Epithelial cell of proximal tubule (primary cell): Measurements from ENCODE around the gene CDKN2AIP. TPM values are rescaled to one million over a fixed set of nuclear protein-coding genes. Genes with fewer than 3 reads are reported as not detected.
"Not testable (repeated sequence)": the region's sequence is repeated elsewhere in the genome, so short reads cannot be mapped to it uniquely, and the experiment has no call there.

Experiments used
- DNase-seq: peaks from one replicate; pipeline ENCODE4 v3.0.0-alpha.2; 2011; ENCODE audit warnings: low read depth
- H3K4me3 ChIP-seq: 2 replicates; pipeline ENCODE4 v1.5.1; 2011; ENCODE audit warnings: low read depth, mild to moderate bottlenecking, low read length
- total RNA-seq: library from RNA; depleted of rRNA; stranded (reverse); fragments of >200 nt; gene quantifications from 2 replicates; pipeline ENCODE4 v1.2.3, GENCODE V29; 2015
- TF ChIP-seq, protein P1 (sequence below): conservative IDR thresholded peaks from 2 replicates; pipeline ENCODE4 v1.5.1; 2012; ENCODE audit warnings: low read depth, mild to moderate bottlenecking, low read length

Gene CDKN2AIP
- total RNA-seq, 1 donor from 2014 or later, result 25.5 TPM

DNA sequence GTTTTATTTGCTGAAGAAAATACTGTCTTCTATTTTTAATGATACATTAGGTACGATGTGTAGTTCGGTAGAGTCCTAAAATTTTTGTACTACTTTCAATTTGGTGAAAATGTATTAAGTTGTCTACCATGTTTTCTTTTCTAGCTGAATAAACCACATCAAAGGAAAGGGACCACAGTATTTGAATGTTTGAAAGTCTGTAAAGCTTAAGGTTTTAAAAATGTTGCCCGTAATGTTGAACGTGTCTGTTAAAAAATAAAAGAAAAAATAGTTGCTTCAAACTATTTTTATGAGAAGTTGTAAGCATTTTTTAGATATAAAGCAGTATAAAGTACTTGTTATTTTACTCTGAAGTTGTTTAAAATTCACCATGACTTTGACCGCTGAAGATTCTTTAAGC, 3.2 kb downstream of the CDKN2AIP start:
- no peak overlapping the region for H3K4me3 ChIP-seq
- no peak for DNase-seq
- TF ChIP-seq, protein P1, sequence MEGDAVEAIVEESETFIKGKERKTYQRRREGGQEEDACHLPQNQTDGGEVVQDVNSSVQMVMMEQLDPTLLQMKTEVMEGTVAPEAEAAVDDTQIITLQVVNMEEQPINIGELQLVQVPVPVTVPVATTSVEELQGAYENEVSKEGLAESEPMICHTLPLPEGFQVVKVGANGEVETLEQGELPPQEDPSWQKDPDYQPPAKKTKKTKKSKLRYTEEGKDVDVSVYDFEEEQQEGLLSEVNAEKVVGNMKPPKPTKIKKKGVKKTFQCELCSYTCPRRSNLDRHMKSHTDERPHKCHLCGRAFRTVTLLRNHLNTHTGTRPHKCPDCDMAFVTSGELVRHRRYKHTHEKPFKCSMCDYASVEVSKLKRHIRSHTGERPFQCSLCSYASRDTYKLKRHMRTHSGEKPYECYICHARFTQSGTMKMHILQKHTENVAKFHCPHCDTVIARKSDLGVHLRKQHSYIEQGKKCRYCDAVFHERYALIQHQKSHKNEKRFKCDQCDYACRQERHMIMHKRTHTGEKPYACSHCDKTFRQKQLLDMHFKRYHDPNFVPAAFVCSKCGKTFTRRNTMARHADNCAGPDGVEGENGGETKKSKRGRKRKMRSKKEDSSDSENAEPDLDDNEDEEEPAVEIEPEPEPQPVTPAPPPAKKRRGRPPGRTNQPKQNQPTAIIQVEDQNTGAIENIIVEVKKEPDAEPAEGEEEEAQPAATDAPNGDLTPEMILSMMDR, result no peak

DNA sequence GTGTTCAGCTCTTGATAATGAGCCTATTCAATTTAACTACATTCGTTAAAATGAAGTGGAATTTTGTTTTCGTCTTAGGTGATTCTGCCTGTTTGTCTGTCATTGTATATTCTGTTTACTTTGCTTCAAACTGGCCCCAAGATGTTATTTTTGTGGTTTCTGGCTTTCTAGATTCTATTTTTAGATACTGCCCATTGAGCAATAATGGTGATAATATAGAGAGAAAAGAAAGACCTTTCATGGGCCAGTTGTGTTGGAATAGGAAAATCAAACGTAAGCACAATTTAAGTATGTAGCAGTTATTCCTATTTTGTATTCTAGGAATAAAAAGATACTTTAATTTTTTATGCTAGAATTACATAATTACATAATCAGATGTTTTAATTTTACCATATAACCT, 4.0 kb downstream of the CDKN2AIP start:
- no peak for DNase-seq
- no peak overlapping the region for H3K4me3 ChIP-seq
- TF ChIP-seq, protein P1, result no peak

DNA sequence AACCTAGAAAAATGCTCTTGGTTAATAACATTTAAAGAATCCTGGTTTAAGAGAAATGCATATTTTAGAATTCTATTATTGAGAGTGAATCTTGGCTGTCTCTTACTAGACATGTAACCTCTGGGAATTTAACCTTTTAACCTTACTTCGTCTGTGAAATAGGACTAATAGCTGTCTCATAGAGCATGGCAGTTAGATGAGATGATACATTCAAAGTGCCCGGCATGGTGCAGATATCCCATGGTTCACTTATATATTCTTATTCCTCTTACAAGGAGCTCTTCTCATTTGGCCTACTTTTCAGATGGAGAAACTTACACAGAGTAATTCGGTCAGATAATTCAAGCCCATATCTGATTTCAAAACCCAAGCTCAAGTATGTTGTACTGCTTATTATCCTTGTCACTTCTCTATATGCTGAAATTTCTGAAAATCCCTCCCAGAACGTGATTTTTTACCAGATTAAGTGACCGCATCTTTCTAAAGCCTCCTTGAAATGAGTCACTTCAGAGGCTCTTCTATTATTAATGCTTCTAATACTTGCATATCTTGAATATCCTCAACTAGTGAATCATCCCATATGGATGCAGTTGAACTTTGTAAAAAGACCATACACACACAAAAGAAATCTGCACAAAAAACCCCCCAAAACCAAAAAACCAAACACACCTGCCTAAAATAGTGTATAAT, 4.9 kb downstream of the CDKN2AIP start:
- DNase-seq, result no peak
- TF ChIP-seq, protein P1, result no peak
- no peak overlapping the region for H3K4me3 ChIP-seq

DNA sequence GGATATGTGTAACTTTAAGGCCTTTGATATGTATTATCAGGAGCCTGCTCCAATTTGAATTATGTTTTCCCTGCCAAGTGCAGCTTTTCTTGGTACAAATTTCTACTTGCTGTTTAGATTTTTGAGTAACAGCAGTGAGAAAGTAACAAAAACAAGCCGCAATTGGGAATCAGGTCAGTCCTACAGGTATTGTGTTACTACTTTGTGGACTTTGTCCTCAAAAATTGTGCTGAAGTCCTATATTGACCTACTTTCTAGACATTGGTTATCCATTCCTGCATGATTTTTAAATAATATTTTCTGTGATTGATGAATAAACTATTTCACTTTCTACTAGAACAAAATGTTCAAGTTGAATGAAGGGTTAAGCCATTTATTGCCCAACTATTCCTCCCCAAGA, 5.7 kb downstream of the CDKN2AIP start:
- H3K4me3 ChIP-seq, result no peak overlapping the region
- TF ChIP-seq, protein P1, result no peak
- DNase-seq, result no peak

DNA sequence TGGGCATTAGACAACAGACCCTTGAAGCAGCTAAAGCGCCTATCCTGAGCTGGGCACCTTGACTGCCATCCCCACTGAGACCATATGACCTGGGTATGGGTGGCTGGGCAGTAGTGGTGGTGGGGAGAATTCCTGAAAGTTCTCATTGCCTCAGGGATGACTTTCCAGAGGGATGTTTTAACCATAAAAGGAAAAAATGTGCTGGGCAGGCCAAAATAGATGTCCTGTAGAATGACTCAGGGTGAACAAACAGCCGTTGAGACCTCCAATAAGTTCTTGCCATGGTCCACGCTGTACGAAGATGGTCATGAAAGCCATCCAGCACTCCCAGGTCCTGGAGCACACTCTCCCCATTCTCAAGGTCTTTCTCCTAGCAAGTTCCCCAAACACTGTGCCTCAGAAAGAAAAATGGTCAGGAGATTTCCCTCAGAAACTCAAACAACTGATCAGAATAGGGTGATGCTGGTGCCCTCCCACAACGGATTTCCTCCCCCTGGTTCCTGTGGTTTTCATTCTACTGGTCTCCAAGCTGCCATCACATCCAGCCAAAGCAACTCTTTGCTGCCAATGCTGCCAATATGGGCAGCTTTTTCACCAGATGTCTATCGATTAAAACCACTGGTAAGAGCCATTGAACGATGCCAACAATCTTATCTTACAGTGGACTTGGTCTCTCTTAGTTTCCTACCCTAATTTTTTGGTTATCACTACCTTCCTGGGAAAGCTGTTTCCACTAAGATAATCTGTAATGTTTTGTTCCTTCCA, 11.2 kb downstream of the CDKN2AIP start:
- DNase-seq, result no peak
- TF ChIP-seq, protein P1, result no peak
- no peak overlapping the region for H3K4me3 ChIP-seq

DNA sequence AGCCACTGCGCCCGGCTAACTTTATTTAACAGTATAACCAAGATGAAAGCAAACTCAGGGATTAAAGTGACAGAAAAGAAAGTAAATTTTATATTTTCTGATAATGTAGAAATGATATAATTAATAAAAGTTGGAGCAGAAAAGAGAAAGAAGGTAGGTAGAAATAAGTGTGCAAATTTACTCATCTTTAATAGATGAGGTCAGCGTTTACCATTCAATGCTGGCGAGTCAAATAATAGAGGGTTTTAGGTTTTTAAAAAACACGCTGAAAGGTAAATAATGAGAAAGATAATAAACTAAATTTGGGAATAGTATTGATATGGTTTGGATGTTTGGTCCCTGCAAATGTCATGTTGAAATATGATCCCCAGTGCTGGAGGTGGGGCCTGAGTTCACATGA, 13.6 kb downstream of the CDKN2AIP start:
- no peak overlapping the region for H3K4me3 ChIP-seq
- TF ChIP-seq, protein P1, result no peak
- DNase-seq, result no peak

DNA sequence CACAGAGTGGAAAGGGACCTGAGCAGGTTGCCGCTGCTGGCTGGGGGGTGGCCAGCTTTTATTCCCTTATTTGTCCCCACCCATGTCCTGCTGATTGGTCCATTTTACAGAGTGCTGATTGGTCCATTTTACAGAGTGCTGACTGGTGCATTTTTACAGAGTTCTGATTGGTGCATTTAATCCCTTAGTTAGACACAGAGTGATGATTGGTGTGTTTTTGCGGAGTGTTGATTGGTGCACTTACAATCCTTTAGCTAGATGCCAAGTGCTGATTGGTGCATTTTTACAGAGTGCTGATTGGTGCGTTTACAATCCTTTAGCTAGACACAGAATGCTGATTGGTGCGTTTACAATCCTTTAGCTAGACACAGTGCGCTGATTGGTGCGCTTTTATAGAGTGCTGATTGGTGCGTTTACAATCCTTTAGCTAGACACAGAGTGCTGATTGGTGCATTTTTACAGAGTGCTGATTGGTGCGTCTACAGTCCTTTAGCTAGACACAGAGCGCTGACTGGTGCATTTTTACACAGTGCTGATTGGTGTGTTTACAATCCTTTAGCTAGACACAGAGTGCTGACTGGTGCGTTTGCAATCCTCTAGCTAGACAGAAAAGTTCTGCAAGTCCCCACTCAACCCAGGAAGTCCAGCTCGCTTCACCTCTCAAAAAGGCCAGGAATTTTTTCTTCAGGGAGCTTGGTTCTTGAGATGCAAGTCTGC, 19.6 kb downstream of the CDKN2AIP start:
- DNase-seq, H3K4me3 ChIP-seq: not testable (repeated sequence)

DNA sequence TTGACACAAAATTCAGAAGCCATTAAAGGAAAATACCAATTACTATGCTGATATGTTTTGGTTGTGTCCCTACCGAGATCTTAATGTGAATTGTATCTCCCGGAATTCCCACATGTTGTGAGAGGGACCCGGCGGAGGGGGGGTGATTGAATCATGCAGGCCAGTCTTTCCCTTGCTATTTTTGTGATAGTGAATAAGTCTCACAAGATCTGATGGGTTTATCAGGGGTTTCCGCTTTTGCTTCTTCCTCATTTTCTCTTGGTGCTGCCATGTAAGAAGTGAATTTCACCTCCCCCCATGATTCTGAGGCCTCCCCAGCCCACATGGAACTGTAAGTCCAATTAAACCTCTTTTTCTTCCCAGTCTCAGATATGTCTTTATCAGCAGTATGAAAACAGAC, 21.4 kb downstream of the CDKN2AIP start:
- not testable (repeated sequence) for DNase-seq, H3K4me3 ChIP-seq
